Measurements from ENCODE around the gene SRGAP2C.
"Not testable (repeated sequence)": the region's sequence is repeated elsewhere in the genome, so short reads cannot be mapped to it uniquely, and the experiment has no call there.

Gene SRGAP2C

DNA sequence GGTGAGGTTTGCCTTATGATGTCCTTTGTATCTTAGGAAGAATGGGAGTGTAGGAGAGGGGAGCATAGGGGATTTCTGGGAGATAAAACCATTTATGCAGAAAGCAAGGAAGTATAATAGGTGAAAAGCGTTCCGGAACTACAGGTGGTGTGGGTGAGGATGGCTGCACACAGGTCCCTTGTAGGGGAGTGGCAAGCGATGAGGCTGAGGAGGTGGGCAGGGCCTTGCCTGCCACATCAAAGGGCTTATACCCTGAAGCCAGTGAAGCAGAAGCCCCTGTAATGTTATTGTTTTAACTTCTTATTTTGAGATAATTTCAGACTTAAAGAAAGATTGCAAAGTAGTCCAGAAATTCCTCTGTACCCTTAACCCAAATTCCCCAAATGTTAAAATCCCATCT is 159.6 kb downstream of the SRGAP2C start:
- DNase-seq: not testable (repeated sequence)

DNA sequence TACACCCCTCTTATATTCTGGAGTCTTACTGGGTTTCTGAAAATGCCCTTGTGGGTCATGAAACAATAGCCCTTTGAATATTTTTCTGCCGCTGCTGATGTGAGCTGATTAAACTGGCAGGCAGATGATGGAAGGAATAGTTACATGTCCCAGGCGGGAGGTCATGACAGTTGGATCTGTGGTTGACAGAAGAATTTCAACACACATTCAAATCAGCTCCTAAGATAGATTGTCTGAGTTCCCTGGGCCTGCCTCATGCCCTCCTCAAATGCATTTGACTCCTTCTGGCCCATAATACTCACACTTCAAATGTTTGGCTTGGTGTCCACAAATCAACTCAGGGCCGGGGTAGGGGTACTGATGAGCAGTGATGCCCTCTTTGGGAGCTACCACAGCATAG is 161.9 kb downstream of the SRGAP2C start:
- not testable (repeated sequence) for DNase-seq

- DNase-seq: not testable (repeated sequence)
Measured at GRCh38 chr1:121347476-121347875, 162.7 kb downstream of the SRGAP2C start.

DNA sequence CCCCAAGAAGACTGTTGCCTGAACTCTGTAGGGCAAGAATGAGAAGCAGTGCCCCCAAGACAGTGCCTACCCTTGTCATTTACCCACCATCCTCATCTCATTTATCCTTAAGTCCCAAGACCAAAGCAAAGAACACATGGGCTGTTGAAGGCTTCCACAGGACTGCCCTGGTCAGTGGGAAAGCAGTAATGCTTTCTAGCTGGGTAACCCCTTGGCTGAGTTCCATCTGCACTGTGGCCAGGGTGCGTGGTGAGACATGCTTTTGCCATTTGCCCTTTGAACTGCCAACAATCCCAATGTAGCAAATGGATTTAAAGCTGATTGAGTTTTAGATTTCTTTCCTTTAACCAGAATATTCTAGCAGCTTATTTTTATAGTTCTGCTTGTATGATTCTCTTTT is 163.3 kb downstream of the SRGAP2C start:
- not testable (repeated sequence) for DNase-seq

DNA sequence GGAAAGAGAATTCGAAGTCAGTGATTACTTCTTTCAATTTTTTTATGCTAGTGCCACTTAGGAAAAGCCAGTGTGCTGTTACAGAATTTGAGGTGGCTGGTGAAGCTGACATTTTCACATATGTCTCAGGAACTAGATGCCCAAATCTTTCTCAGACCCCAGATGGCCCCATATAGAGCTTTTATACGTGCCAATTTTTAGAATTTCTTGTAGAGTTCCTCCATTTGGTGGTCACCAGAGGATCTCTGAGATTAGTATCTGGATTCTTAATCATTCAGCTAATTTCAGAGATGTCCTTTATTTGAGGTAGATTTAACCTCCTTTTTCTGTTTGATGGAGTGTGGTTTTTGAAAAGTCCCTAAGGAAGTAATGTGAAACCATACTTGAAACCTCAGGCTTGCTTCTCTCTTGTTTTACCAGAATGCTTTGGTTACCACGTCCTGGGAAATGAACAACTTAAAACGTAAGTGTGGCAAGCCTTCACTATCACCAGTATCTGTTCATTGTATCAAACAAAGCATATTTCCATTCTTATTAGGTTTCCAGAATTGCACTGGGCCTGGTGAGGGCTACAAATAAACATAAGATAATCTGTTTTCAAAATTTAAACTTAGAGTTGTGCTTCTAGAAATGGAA is 164.7 kb downstream of the SRGAP2C start:
- DNase-seq: not testable (repeated sequence)

DNA sequence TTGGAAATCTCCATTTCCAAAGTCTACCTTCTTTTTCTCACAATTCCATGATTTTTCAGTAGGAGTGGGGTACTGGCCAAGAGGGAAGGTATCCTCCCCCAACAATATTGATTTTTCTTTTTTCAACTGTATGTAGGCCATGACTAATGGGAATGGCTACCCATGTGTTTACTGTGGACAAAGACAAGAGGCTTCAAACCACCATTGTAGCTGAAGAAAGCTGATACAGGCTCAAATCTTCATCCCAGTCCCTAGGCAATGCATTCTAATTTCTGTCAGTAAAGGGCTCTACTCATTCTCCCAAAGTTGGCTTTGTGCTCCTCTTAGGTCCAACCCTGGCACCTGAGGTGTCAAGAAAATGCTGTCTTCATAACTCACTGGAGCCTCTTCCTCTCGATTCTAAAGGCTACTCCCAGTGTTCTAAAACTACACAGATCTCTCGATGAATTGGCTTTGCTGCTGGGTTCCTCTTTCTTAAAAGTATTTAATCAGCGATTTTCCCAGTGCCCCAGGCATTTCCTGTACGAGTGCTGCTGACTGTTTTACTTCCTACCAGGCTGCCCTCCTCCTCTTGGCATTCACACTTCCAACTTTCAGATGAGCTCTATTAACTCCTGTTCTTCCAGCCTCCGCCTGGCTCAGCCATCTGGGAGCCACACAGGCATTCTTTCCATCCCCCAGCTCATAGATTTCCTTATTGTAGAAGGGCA is 171.1 kb downstream of the SRGAP2C start:
- not testable (repeated sequence) for DNase-seq

- DNase-seq: not testable (repeated sequence)
Measured at GRCh38 chr1:121356819-121357218, 172.0 kb downstream of the SRGAP2C start.

GRCh38 chr1:121360531-121360930 is 175.8 kb downstream of the SRGAP2C start:
- not testable (repeated sequence) for DNase-seq

DNA sequence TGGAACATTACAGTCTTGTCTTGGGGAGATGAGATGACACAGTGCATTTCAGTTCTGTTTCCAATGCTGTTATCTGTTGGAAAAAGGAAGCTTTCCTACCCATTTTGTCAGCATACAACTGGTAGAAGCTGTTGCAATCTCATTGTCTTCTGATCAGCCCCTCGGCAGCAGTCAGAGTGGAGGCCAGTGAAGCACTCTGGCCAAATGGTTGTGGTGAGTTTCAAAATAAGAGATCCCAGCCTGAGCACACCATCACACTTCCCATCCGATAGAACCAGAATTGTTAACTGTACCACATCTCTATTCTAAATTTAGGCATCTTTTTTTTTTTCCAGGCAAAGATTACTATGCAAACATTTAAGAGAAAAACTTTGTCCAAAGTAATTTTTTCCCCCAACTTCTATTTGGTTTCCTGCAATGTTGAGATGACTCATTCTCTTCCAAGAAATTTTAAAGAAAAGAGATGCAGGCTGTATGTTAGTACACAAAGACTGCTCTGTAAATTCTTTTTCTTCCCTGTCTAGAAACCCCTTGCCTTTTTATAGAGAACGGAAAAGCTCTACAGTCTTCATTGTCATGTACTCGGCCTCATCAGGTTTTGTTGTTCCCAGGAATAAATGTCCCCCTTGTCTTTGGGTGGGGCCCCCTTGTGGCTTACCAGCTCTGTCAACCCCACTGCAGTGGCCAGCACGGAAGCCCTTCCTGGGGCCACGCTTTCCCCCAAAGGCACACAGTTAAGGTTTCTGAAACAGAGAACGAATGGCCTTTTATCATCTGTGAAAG is 176.9 kb downstream of the SRGAP2C start:
- not testable (repeated sequence) for DNase-seq

GRCh38 chr1:121362234-121362883 is 177.6 kb downstream of the SRGAP2C start:
- not testable (repeated sequence) for DNase-seq

GRCh38 chr1:121365316-121365715 is 180.5 kb downstream of the SRGAP2C start:
- not testable (repeated sequence) for DNase-seq

- DNase-seq: not testable (repeated sequence)
Measured at GRCh38 chr1:121365723-121366122, 180.9 kb downstream of the SRGAP2C start.

- not testable (repeated sequence) for DNase-seq
Measured at GRCh38 chr1:121366171-121366570, 181.4 kb downstream of the SRGAP2C start.

DNA sequence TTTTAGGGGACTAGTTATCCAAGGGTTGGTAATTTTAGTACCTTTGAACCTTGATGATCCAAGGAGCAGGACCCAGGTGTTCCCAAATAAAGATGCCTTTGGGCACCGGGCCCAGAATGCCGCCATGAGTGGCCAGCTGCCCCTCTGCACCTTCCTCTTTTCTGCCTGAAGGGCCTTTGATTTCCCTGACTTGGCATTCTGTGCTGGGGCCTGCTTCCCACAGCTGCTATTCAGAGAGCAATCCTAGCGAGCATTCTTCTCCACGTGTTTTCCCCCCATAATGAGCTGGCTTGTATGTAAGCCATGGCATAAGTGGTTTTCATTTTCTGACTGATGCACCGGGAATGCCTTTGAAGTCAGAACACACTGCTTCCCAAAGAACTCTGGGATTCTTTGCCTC is 184.1 kb downstream of the SRGAP2C start:
- DNase-seq: not testable (repeated sequence)

GRCh38 chr1:121369959-121370358 is 185.2 kb downstream of the SRGAP2C start:
- DNase-seq: not testable (repeated sequence)

DNA sequence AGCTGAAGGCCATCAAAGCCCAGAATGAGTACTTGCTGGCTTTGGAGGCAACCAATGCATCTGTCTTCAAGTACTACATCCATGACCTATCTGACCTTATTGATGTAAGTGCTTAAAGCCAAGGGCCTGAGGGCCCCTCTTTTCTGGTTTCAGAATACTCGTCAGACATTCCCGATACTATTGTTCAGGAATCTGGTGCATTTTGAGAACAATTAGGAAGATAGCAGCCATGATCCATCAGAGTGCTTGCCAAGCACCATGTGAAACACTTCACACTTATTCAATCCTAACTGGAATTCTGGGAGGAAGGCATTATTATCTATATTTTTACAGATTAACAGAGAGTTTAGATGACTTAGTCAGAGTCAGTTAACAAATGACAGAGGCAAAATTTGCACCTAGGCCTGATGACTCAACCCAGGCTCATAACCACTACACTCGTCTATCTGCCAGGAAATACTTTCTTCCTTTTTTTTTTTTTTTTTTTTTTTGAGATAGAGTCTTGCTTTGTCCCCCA is 190.1 kb downstream of the SRGAP2C start:
- DNase-seq: not testable (repeated sequence)

GRCh38 chr1:121376986-121377385 is 192.2 kb downstream of the SRGAP2C start:
- not testable (repeated sequence) for DNase-seq

DNA sequence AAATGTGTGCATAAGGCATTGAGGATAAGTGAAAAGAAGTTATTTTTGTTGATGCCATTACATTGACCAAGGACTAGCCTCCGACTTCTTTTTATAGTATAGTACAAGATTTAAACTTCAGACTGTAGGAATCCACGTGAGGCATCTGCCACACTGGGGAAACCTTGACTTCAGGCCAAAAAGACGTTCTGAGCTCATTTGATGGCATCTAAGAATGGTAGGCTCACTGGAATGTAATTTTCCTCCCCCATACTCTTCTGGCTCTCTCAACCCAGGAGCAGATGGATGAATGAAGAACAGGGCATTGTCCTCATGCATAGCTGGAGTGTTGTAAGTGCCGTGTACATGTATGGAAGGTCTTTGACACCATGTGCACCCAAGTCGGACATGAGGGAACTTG is 194.0 kb downstream of the SRGAP2C start:
- DNase-seq: not testable (repeated sequence)

GRCh38 chr1:121384754-121385153 is 200.0 kb downstream of the SRGAP2C start:
- DNase-seq: not testable (repeated sequence)

DNA sequence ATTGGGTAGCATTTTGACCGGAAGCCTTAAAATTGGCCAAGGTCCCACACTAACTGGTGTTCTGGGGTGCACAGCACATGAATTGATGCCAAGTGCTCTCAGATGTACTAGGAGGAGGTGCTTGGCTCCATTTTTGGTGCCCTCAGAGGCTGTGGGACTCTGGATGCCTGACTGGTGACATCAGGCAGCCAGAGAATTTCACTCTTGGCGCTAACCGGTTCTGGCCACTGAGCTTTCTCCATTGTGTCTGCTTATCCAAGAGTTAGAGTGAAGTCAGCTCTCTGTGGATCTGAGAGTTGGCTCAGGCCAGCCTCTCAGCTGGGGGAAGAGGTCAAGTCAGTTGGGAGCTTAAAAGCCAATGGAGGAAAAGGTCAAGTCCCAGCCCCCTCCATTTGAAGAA is 200.4 kb downstream of the SRGAP2C start:
- not testable (repeated sequence) for DNase-seq

- not testable (repeated sequence) for DNase-seq
Measured at GRCh38 chr1:121385563-121386288, 201.0 kb downstream of the SRGAP2C start.
